Activated T-helper 1 cell treated with anti-CD3 and anti-CD28 coated beads, Interleukin-2, amount 50 U/mL, for 16 hours (primary cell): ENCODE measurements around the gene ETS1.

ENCODE experiments used
- DNase-seq, 2 donors: peaks; one replicate each; pipeline ENCODE4 v3.0.0-alpha.2; 2020; ENCODE audit warnings: low read depth in 1 of 2, low spot score in 1 of 2

Gene ETS1

DNA sequence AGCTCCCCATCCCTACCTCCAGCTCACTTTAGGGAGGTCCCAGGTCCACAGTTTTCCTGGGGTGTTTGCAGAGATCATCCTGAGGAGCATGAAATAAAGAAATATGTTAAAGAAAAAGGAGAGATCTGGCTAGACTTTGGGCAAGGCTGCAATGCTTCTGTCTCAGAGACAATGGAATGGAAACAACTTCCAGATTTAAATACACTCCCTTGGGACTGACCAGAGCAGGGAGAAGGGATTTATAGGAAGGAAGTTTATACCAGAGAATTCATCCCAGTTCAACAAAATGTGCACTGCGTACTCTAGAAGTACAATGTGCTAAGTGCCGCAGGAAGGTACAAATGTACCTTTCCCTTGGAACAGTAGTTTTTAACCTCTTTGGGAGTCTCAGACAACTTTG is 40.4 kb downstream of the ETS1 start:
- DNase-seq = no peak

DNA sequence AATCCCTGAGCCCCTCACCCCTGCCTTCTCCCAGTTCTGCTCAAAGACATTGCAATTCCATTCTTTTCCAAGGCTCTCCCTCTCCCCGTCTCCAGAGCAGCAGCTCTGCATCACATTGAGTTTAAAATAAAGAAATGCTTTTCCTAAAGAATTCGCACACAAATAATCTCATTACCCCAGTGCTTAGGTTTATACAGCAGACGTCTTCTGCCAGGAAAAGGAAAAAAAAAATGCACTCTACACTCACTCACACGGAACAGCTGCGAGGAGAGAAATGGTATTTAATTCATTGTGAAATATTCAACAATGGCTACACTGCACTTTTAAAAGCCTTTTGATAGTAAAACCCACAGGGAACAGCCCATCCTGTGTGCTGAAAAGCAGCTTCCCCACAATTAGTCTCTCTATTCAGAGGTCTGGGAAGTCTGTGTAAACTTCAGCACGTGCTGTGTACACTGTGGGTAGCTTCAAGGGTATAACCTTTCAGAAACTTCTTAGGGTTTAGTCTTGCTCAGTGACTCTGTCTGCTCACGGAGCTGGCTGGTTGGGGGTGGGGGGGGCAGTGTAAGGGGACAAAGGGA is 42.8 kb downstream of the ETS1 start:
- no peak for DNase-seq

DNA sequence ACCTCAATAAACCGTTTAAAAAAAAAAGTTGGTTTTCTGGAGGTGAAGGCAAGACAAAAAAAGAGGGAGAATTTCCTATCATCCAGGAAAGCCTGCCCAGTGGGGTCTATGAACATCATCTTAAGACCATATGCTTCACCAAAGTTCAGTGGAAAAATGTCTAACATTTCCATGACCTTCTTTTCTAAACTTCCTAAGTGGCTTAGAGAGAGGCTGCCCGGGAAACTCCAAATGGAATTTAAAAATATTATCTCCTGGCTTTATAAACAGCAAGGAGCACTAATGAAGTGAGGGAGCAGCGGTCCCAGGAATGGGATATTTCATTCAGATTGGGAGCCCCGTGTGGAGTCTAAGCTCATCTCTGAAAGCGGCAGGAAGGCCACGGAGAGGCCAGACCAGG is 46.9 kb downstream of the ETS1 start:
- no peak for DNase-seq

DNA sequence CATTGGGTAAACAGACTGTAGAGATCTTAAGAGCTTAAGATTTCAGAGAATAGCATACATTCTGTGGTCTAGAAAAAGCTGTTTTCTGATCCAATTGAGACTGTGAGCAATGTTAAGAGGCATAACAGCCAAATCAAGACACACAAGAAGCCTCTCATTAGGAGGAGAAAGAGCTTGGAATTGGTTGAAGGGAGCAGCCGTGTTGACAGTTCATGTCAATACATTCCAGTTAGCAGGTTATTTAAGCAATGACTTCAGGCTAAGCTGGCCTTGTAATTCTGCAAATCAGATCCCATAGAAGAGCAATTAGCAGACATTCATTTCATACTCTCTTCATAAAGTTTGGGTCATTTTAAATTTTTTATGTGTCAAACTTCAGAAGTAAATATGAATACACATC is 50.9 kb downstream of the ETS1 start:
- DNase-seq = no peak

DNA sequence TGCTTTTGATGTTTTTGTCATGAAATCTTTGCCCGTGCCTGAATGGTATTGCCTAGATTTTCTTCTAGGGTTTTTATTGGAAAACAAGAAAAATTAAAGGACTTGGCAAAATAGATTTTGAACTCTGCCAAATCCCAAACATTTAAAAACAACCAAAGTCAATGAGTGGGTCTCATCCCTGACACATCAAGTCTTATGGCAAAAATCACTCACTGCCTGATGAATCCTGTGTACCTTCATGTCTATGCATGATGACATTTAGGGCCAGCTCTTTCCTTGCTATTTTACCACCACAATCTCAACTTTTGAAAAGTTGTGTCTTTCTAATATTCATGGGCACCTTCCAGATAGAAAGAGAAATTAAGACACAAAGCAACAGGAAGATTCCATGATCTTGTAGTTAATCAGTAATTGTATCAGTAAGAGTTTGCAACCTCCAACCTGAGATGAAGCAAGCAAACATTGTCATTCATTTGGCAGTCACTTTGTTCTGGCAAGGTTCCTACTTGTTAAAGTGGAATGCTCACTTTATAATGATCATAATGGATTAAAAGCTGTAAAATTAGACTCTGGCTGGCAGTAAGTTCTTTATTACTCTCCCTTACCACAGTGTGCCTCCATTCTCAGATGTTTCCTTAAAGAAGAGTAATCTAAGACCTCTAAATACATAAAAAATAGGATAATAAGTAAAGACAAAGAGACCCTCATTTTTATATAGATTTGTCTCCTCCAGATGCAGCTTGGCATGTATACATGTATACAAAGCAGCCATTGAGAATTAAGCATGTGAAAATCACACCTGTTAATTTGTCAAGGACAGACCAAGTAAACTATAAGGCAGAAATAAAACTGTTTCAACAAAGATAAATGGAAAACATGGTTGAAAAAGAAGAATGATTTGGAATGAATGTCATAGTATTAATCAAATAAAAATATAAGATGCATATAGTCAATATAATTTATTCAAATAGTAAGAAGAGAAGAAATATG is 51.6 kb downstream of the ETS1 start:
- no peak for DNase-seq

DNA sequence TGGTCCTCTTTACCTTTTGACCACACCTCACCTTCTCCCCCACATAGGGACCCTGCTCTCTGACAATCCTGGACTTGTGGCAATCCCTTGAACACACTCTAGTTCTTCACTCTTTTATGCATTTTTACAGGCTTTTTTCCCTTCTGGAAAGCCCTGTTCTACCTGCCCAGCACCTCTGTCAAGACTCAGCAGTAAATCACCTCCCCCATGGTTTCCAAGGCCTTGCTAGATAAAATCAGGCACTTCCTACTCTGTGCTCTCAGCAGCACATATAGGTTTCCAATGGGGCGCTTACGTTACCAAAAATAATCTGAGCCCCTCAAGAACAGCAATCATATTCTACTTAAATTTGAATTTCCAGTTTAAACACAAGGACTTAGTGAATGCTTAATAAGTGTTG is 53.9 kb downstream of the ETS1 start:
- DNase-seq = no peak

DNA sequence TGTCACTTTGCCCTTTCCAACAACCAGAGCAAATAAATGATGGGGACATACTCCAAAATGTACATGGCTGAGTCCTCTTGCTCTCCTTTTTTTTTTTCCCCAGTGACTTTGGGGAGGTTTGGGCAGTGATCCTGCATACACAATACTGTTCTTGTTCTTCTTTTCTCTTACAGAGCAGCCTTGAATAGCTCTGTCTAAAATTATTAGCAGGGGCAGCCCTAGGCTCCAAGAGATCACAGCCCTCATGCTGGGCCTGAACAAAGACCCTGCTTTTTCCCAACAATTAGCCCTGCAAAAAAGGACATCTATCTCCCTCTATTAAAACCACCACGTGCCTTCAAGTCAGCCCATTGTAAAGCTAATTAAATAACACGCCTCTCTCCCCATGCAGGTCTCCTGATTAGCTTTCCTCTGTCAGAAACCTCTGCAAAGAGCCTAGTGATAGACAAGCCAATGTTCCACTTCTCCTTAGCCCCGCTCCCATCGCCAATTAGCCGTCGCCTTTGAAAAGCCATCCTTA is 54.7 kb downstream of the ETS1 start:
- no peak for DNase-seq

DNA sequence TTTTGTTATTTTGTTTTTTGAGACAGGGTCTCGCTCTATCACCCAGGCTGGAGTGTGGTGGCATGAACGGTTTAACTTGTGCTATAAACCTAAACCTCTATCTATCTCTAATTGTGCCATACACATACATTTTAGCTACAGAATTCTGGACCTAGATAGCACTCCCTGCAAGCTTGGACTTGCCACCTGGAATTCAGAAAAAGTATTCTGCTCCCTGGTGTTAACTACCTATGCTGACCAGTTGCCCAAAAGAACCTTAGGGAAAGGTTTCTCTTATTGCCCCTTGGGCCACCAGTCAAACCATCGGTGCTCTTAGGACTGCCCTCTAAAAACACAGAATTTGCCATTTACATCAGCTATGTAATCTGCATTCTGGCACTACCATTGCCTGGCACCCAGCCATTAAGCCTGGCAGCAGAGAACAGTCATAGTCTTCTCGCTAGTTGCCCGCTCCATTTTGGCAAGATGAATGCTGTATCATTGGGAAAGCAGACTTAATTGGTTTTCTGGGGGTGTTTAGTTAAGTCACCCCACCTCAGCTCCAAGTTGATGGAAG is 55.3 kb downstream of the ETS1 start:
- no peak for DNase-seq

DNA sequence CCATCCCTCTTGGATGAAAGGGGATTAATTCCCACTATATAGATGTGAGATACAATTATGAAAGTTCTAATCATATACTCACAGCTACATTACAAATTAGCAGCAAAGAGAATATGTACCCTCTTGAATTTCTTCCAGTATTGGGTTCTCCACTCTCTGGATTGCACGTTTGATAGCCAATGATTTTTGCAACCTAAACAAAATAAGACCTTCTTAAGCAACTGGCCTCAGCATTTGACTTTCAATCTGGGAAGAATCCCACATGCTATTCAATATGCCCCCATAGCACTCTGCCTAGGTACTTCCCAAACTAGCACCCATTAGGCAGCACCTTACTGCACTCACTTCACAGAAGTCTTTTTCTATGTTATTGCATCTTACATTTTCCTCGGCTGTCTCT is 55.8 kb downstream of the ETS1 start:
- DNase-seq = no peak

DNA sequence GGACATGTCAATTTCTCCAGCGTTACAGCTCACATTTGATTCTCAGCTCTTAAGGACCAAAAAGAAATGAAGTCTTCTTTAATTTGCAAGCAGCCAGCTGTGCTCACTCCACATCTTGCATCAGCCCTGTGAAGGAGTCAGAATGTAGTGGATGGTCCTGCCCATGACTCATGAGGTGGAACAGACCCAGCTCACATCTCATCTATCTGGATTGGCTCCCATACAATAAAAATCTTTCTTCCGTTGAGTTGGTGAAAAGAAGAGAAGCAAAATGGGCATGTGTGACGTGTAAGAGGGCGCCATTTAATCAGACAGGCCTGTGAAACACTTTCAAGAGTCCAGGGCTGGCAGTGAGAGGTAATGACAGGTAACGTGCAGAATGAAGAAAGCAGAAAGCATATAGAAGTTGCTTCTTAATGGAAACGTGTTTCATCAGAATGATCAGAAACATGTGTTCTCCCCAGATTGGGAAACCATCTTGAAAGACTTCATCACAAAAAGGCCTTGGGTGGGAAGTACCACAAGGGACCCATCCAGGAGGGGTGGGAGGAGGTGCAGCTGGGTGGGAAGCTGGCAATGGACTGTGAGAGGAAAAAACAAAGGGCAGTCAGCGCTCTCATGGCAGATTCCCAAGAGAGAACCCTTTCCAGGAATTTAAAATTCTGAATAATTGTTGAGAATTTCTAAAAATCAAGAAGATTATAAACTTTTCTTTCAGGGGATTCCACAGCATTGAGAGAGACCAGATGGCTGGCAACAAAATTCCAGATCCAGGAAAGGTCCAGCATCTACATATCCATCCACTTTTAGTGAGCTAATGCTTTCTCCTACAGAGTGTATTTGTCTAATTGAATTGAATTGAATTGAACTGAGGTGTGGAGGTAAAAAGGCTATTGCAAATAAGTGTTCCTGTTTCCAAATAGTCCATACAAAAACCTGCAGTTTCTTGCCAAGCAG is 57.0 kb downstream of the ETS1 start:
- no peak for DNase-seq

DNA sequence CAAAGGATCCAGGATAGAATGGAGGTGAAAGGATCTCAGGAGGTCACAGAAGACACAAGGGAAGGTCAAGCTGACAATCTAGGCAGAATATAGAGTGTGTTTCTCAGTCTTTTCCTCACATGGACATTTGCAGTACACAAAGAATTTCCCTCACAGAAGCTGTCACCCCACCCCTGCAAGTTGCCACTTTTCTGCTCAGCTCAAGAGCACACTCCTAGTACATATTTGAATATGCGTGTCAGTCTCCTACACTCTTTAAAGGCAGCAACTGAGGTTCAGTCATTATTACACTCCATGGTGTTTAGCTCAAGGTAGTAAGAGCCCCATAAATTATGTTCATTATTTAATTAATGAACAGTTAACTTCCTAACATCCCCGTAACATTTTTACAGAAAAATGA is 59.1 kb downstream of the ETS1 start:
- DNase-seq = no peak

DNA sequence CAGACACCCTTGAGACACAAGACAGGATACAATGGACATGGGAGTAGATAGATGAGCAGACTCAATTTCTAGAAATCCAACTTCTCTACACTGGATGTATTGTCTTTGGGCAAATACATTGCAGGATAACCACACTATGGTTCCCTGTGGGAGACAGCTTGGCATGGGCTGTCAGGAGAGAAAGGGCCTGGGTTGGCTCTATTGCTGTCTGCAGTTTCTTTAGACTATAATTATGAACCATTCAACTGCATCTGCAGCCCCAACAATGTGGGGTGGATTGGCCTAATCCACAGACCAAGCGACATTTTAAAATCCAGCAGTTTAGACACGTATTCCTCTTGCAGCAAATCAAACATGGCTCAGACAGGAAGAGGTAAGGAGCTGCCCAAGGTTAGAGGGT is 60.3 kb downstream of the ETS1 start:
- DNase-seq = no peak

DNA sequence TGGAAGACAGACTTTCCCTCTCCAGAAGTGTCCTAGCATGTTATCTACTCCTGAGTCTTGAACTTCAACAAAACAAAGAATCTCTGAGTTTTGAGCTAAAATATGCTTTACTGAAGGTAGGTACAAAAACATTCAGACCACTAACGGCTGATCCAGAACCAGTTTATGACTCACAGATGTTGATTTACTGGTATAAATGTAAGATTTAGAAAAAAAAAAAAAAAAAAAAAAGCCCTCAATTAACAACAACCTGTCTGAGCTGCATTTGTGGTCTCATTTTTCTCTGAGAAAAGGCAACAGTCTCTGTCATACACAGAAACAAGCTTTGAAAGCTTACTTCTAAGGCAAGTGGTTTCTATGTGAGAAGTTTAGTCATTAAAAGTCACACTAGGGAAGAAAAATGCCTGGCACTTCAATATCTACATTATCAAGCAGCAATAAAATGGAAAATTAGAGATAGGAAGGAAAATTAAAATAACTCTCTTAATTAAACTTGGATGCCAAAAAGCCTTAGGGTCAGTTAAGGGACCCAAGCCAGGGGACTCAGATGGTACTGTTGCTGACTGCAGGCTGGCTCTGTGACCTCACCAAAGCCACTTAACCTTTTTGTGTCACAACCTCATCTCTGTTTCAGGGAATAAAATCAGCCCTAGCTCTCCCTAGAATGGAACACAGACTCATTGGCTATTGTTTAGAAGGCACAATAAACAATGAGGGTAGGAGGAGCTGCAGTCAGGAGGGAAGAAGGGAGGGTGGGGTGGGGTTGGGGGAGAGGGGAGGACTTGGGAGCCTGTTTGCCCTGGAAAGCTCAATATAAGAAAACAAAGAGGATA is 61.7 kb downstream of the ETS1 start:
- DNase-seq = no peak

DNA sequence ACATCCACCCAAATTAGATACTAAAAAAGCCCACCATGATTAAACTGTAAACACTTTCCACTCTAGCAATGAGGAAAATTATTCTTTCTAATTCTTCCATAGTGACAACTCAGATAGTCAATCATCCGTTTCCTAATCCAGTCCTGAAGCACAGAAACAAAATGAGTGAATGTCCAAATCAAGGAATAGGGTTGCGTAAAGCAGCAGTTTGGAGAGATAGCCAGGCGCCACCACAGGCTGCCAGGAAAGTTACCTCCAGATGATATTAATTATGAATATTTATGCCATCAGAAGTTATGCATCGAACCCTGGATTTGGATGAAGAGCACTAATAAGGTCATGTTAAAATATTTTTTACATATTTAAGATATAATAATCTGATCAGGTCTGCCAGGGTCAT is 63.2 kb downstream of the ETS1 start:
- DNase-seq = no peak

DNA sequence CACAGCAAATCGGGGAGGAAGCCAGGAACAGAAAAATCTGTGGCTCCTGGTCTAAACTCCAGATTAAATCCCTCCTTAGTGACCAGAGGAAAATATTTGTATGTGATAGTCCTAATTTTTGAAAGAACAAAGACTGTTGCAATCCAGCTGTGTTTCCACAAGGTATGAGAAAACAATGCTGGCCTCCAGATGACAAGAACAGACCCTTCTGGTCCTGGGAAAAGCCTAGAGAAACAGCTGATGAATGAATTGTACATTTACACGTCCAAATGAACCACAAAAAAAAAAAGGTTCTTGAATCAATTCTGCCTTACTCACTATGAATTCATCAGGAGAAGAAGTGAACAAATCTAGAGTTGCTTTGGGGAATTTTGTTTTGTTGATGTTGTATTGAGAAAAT is 63.7 kb downstream of the ETS1 start:
- DNase-seq = no peak

DNA sequence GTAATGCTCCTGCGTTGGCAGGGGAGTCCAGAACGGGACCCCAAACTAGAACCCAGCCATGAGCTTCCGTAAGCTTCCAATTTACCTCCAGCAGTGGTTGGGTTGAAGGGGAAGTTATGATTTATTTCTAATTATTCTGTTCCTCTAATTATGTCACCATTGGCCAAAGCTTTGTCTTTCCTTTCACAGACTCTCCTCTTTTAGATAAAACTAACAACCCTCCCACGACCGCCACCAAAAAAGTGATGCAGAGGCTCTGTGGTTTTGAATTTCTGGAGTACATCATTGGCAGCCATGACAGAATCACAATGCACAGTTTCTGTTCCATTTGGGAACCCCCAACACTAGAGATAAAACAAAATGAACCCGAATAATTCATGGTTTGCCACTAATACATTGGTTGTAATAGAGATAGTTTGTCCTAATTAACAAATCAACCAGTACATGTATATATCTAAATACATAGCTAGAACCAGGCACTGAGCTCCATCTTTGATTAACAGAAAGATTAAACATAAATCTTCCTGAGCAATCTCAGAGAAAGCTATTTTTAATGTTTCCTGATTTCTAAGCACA is 64.3 kb downstream of the ETS1 start:
- DNase-seq = peak in 1 of 2 donors; percentile 57

DNA sequence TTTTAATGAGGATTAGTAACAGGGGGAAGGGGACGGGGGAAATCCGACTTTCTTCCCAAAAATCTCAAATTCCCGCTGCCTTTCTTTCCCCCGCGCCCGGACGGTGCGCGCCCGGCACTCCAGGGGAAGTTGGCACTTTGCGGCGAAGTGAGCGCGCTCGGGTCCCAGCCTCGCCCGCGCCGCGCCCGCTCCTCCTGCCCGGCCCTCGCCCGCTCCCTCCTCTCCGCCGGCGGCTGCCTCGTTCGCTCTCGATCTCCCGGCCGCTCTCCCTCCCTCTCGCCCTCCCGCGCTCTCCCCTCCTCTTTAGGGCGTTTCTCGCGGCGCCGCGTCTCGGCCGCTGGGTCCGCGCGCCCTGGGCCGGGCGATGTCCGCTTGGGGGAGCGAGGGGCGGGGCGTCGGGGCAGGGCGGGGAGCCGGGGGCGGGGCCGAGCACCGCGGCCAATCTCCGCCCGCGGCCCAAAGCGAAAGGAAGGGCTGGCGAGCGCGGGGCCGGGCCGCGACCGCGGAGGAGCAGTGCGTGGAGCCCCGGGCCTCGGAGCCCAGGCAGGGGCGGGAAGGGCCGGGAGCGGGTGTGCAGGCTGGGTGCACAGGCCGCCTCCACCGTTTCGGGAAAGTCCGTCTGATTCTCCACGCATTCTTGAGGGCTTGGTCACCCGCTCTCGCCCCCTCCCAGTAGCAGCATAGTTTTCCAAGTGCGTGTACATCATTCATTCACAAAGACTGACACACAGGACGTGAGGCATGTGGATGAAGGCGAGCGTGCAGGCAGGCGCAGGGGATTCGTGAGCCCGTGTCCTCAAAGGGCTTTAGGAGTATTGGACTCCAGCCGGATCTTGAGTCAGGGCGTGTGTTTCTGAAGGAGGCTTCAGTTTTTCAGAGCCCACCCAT is 65.1 kb downstream of the ETS1 start:
- peak; percentile 78 to 85 for DNase-seq

DNA sequence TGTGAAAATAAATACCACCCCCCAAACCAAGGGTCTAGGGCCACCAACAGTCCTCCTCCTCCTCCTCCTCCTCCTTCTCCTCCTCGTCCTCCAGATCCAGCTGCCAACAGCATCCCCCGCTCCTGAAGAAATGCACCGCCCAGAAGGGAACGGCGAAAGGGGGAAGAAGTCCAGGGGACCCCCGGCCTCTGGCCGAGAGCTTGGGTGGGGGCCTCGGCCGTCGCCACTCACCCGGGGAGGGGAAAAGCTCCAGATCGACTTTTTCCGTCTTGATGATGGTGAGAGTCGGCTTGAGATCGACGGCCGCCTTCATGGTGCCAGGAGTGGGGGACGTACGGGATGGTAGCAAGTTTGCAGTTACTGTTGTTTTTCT is 65.7 kb downstream of the ETS1 start:
- DNase-seq = no peak
